OCI-LY7 (cell line): Measurements from ENCODE around the gene ACBD7.

Experiments used
- CTCF ChIP-seq: fragments of 200-600 bp; sonication (generic); conservative IDR thresholded peaks from 2 replicates; pipeline ENCODE4 v1.5.1; 2014; ENCODE audit warnings: mild to moderate bottlenecking, antibody characterized with exemption, low read length, moderate library complexity, mixed read lengths
- EZH2phosphoT487 ChIP-seq: fragments of 200-600 bp; sonication (generic); IDR thresholded peaks from 2 replicates; pipeline ENCODE4 v1.6.1; 2018; ENCODE audit warnings: low read depth, borderline replicate concordance, mild to moderate bottlenecking, mixed run types, antibody characterized with exemption, low read length, moderate library complexity, mixed read lengths

- TF ChIP-seq CTCF: no peak
- no peak for TF ChIP-seq EZH2phosphoT487
These were observed 13.2 kb downstream of the ACBD7 start for GRCh38 chr10:15075421-15075820.
